Kidney (tissue), 14 donors: Measurements from ENCODE around the gene MYOZ3. TPM values are rescaled to one million over a fixed set of nuclear protein-coding genes. Genes with fewer than 3 reads are reported as not detected.

Experiments
- DNase-seq, 5 donors: peaks; one replicate each; pipeline ENCODE4 v3.0.0-alpha.2; 2013 to 2020
- FAIRE-seq: peaks from 2 replicates; lab custom pipeline; 2012; peaks lifted over from hg19 to GRCh38; lab: Jason Lieb, UNC
- H3K27ac ChIP-seq, 2 donors: one replicate each; pipeline ENCODE4 v1.7.0; 2013; ENCODE audit warnings: low read depth in 2 of 2, low read length in 2 of 2, inconsistent platforms in 1 of 2
- H3K27me3 ChIP-seq: one replicate; pipeline ENCODE4 v1.7.1; 2013; ENCODE audit warnings: low read length, inconsistent platforms; ENCODE audit not compliant: control insufficient read depth, insufficient read depth
- H3K36me3 ChIP-seq, 3 donors: one replicate each; pipeline versions ENCODE4 v1.7.0 to v1.7.1; 2013; ENCODE audit warnings: low read length in 3 of 3, control low read depth in 1 of 3, inconsistent platforms in 1 of 3; ENCODE audit not compliant: insufficient read depth in 3 of 3, control insufficient read depth in 2 of 3
- H3K4me1 ChIP-seq, 3 donors: one replicate each; pipeline versions ENCODE4 v1.7.0 to v1.7.1; 2013; ENCODE audit warnings: low read length in 3 of 3, inconsistent platforms in 1 of 3, low read depth in 1 of 3; ENCODE audit not compliant: control insufficient read depth in 2 of 3, insufficient read depth in 2 of 3
- H3K4me3 ChIP-seq, 3 donors: one replicate each; pipeline versions ENCODE4 v1.7.0 to v1.8.1; 2013; ENCODE audit warnings: low read length in 3 of 3, control low read depth in 1 of 3, inconsistent platforms in 1 of 3
- H3K9ac ChIP-seq, 3 donors: one replicate each; pipeline versions ENCODE4 v1.7.0 to v1.7.1; 2013; ENCODE audit warnings: low read length in 3 of 3, control low read depth in 1 of 3, inconsistent platforms in 1 of 3
- H3K9me3 ChIP-seq, 3 donors: one replicate each; pipeline versions ENCODE4 v1.7.0 to v1.7.1; 2013; ENCODE audit warnings: low read length in 3 of 3, control low read depth in 1 of 3, inconsistent platforms in 1 of 3; ENCODE audit not compliant: control insufficient read depth in 2 of 3, insufficient read depth in 1 of 3
- intact Hi-C: fragments of 100-400 bp; cut with DNase I; formaldehyde crosslinking; loops from one replicate; pipeline ENCODE4 v1.11.1; 2022
- polyA plus RNA-seq: library from polyadenylated mRNA; stranded (reverse); fragments of 350-450 nt; fragmentation: Illumina TruSeq; extraction: RNeasy Lipid Tissue Mini Kit (QIAGEN cat#74804); gene quantifications from one replicate; pipeline ENCODE4 v1.2.3, GENCODE V29; 2014; ENCODE audit warnings: low read depth, low replicate concordance; ENCODE audit not compliant: insufficient read depth
- total RNA-seq: library from RNA; stranded (reverse); fragmentation: NEBNext Ultra II Directional; extraction: Animal tissue kit (Norgen Biotek cat#: 25700); gene quantifications from one replicate; pipeline ENCODE4 v1.2.1, GENCODE V29; 2021
- TF ChIP-seq, protein P1 (sequence below): IDR thresholded peaks from 3 replicates; pipeline ENCODE4 v1.5.1; 2012; ENCODE audit warnings: mild to moderate bottlenecking, moderate library complexity, borderline replicate concordance; ENCODE audit not compliant: insufficient read depth; ENCODE audit errors: extremely low read depth
- donor health status: control.
- donor health status: control.
- donor health status: control.
- donor health status: control.
- donor health status: control.
- donor health status: DM: yes; HTN: yes; CAD: no.
- donor health status: Normal renal cell carcinoma (clear cell type).

Gene MYOZ3
- total and polyA plus RNA-seq, 2 donors from 2014 or later, result 0.66 to 1.3 TPM

- TF ChIP-seq, protein P1, sequence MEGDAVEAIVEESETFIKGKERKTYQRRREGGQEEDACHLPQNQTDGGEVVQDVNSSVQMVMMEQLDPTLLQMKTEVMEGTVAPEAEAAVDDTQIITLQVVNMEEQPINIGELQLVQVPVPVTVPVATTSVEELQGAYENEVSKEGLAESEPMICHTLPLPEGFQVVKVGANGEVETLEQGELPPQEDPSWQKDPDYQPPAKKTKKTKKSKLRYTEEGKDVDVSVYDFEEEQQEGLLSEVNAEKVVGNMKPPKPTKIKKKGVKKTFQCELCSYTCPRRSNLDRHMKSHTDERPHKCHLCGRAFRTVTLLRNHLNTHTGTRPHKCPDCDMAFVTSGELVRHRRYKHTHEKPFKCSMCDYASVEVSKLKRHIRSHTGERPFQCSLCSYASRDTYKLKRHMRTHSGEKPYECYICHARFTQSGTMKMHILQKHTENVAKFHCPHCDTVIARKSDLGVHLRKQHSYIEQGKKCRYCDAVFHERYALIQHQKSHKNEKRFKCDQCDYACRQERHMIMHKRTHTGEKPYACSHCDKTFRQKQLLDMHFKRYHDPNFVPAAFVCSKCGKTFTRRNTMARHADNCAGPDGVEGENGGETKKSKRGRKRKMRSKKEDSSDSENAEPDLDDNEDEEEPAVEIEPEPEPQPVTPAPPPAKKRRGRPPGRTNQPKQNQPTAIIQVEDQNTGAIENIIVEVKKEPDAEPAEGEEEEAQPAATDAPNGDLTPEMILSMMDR, result no peak
- no peak for DNase-seq
These were observed 31.0 kb upstream of the MYOZ3 start for GRCh38 chr5:150630016-150630415.

DNA sequence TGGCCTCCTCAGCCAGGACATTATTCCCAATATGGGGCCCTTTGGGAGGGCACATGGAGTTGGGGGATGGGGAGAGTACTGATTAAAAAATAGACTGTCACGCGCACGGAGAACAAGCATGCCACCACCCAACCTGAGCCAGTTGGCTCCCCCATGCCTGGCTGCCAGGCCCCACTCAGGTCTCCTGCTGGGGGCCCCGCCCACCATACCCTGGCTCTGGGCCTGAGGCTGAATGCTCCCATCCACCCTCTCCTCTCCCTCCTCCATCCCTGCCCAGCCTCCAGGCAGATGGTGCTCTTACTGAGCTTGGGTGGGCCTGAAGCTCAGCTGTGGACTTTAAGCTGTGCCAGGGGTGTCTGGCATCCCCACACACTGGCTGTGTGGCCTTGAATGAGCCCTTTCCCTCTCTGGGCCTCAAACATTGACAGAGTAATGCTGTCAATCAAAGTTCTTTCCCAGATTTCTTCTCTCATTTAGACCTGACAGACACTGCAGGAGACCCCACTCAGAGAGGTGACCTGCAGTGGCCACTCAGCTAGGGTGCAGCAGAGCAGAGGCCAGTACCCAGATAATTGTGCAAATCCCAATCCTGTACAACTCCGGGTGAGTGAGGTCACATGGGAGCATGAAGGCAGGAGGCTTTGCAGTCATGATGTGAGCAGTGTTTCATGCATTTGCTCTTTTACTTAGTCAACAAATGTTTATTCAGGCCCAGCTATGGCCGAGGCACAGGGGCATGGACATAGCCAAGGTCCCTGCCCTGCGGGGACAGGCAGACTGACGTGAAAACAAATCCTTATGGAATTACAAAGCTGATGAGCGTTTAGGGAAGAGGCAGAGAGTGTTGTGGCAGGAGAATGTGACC is 30.4 kb upstream of the MYOZ3 start:
- no peak overlapping the region for H3K27ac ChIP-seq
- H3K9me3 ChIP-seq, result no peaks in the 10 kb centered on the region
- H3K36me3 ChIP-seq, result no peaks in the 10 kb centered on the region
- H3K9ac ChIP-seq, result no peak overlapping the region
- no peak for FAIRE-seq
- no peaks in the 10 kb centered on the region for H3K27me3 ChIP-seq
- intact Hi-C loops, result no loop called here
- H3K4me3 ChIP-seq, result no peak overlapping the region
- H3K4me1 ChIP-seq, result peaks cover 0 to 17% (median 6%) of the 10 kb centered on the region in 3 donors
- DNase-seq, result no peak
- TF ChIP-seq, protein P1, result no peak

More at GRCh38 chr5:150630016-150630415, 31.0 kb upstream of the MYOZ3 start:
- Histone ChIP-seq H3K9me3 (no peaks in the 10 kb centered on the region), H3K9ac (no peak overlapping the region), H3K27me3 (no peaks in the 10 kb centered on the region), H3K4me1 (peaks cover 0 to 17% (median 6%) of the 10 kb centered on the region in 3 donors), H3K4me3 (no peak overlapping the region), H3K27ac (no peak overlapping the region), H3K36me3 (no peaks in the 10 kb centered on the region)
- FAIRE-seq, result no peak
- intact Hi-C loops, result no loop called here

DNA sequence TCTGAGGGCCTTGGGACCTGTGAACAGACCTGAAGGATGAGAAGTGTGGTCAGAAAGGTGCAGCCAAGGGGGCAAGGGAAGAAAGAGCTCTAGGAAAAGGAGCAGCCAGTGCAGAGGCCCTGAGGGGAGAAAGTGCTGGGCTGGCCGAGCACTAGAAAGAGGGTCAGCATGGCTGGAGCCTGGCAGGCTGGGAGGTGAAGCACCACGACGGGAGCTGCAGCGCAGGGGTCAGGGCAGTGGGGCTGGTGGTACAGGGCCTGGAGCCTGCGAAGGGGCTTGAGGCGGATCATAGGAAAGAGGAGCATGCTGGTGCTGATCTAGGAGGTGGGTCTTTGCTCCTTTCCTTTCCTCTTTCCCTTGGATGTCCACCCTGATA is 29.7 kb upstream of the MYOZ3 start:
- no peak overlapping the region for H3K9ac ChIP-seq
- no peak overlapping the region for H3K27ac ChIP-seq
- DNase-seq (no peak), FAIRE-seq (no peak)
- no peaks in the 10 kb centered on the region for H3K9me3 ChIP-seq
- H3K4me1 ChIP-seq, result peaks cover 0 to 15% (median 7%) of the 10 kb centered on the region in 3 donors
- intact Hi-C loops, result no loop called here
- no peak overlapping the region for H3K4me3 ChIP-seq
- no peaks in the 10 kb centered on the region for H3K27me3 ChIP-seq
- TF ChIP-seq, protein P1, result no peak
- H3K36me3 ChIP-seq, result no peaks in the 10 kb centered on the region
